ENCODE measurements around the gene DLX6.

DNA sequence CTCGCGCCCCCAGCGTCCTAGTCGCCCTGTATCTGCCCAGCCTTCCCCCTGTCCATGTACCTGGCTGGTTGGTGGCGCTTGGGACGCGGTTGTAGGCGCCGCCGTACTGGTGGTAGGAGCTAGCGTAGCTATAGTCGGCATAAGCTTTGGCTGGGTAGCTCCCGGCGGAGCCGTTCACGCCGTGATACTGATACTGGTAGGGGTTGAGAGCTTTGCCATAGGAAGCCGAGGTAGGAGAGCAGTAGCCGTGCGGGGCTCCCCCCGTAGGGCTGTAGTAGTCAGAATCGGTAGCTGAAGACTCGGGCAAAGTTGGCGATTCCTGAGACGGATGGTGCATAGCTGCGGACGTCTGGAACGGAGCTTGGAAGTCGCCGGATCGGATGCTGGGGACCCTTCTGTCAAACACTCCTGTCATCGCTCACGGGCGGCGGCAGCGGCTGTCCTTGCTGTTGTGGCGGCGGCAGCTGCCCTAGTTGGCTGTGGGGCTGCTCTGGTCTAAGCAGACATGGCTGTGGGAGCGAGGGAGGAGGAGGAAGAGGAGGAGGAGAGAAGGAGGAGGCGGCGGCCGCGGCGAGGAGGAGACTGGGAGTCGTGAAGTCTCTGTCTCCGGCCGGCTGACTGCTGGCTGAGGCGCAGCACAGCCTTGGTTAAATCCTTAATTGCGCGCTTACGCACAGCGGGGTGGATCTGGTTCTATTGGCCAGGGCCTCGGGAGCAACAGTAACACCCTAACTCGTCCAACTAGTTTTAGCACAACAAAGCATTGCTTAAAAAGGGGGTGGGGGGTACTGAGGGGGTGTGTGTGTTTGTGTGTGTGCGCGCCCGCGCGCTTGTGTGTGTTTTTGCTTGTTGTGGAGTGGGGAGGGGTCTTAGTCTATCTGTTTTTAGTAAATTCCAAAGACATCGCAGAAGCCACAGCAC, 19.1 kb downstream of the DLX6 start, which contains the start of gene DLX5:
- TF ChIP-seq TAF1 (IDR thresholded peaks at IDR 0.05; ENCODE audit: borderline replicate concordance, insufficient read depth, low read length) (no peak), POLR2AphosphoS5 (IDR thresholded peaks at IDR 0.05; ENCODE audit: low read depth, low read length) (no peak)
- TF ChIP-seq, protein P1, sequence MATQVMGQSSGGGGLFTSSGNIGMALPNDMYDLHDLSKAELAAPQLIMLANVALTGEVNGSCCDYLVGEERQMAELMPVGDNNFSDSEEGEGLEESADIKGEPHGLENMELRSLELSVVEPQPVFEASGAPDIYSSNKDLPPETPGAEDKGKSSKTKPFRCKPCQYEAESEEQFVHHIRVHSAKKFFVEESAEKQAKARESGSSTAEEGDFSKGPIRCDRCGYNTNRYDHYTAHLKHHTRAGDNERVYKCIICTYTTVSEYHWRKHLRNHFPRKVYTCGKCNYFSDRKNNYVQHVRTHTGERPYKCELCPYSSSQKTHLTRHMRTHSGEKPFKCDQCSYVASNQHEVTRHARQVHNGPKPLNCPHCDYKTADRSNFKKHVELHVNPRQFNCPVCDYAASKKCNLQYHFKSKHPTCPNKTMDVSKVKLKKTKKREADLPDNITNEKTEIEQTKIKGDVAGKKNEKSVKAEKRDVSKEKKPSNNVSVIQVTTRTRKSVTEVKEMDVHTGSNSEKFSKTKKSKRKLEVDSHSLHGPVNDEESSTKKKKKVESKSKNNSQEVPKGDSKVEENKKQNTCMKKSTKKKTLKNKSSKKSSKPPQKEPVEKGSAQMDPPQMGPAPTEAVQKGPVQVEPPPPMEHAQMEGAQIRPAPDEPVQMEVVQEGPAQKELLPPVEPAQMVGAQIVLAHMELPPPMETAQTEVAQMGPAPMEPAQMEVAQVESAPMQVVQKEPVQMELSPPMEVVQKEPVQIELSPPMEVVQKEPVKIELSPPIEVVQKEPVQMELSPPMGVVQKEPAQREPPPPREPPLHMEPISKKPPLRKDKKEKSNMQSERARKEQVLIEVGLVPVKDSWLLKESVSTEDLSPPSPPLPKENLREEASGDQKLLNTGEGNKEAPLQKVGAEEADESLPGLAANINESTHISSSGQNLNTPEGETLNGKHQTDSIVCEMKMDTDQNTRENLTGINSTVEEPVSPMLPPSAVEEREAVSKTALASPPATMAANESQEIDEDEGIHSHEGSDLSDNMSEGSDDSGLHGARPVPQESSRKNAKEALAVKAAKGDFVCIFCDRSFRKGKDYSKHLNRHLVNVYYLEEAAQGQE (IDR thresholded peaks at IDR 0.05; ENCODE audit: insufficient read depth in 1 of 2, low read depth in 2 of 2, low read length in 2 of 2), result no peak
